Loucy (cell line): Measurements from ENCODE around the gene RPS6KA2.

Experiments used
- H2AFZ ChIP-seq: fragments of 200-600 bp; sonication (generic); 2 replicates; pipeline ENCODE4 v1.6.0; 2016; ENCODE audit warnings: antibody characterized with exemption, mild to moderate bottlenecking, low read length, moderate library complexity
- H3F3A ChIP-seq: fragments of 200-600 bp; 2 replicates; pipeline ENCODE4 v1.6.0; 2016; ENCODE audit warnings: antibody characterized with exemption, low read depth, mild to moderate bottlenecking
- H3K27me3 ChIP-seq: fragments of 200-600 bp; sonication (generic); 2 replicates; pipeline ENCODE4 v1.6.1; 2014; ENCODE audit warnings: low read length, mild to moderate bottlenecking; ENCODE audit not compliant: insufficient read depth, poor library complexity, severe bottlenecking
- H3K36me3 ChIP-seq: fragments of 200-600 bp; sonication (generic); 2 replicates; pipeline ENCODE4 v1.6.1; 2016; ENCODE audit warnings: low read length; ENCODE audit not compliant: insufficient read depth
- H3K4me1 ChIP-seq: fragments of 200-600 bp; sonication (generic); 2 replicates; pipeline ENCODE4 v1.5.1; 2014; ENCODE audit warnings: low read length, mild to moderate bottlenecking; ENCODE audit not compliant: insufficient read depth, poor library complexity, severe bottlenecking
- H3K4me2 ChIP-seq: fragments of 200-600 bp; sonication (generic); 2 replicates; pipeline ENCODE4 v1.6.0; 2014; ENCODE audit warnings: antibody characterized with exemption, low read length, low read depth, mild to moderate bottlenecking; ENCODE audit not compliant: poor library complexity, severe bottlenecking
- H3K4me3 ChIP-seq: fragments of 200-600 bp; sonication (generic); 2 replicates; pipeline ENCODE4 v1.5.1; 2014; ENCODE audit warnings: low read length, mild to moderate bottlenecking, mixed read lengths; ENCODE audit not compliant: poor library complexity, severe bottlenecking
- H3K79me2 ChIP-seq: fragments of 200-600 bp; sonication (generic); 2 replicates; pipeline ENCODE4 v1.6.1; 2014; ENCODE audit warnings: low read length; ENCODE audit not compliant: insufficient read depth
- H3K9ac ChIP-seq: fragments of 200-600 bp; sonication (generic); 2 replicates; pipeline ENCODE4 v1.6.0; 2014; ENCODE audit warnings: mild to moderate bottlenecking, low read depth, low read length, moderate library complexity; ENCODE audit not compliant: poor library complexity, severe bottlenecking
- H3K9me2 ChIP-seq: fragments of 200-600 bp; sonication (generic); replicated peaks from 2 replicates; pipeline ENCODE4 v1.6.1; 2016; ENCODE audit warnings: low read depth, low read length, mixed read lengths
- H3K9me3 ChIP-seq: fragments of 200-600 bp; sonication (generic); 2 replicates; pipeline ENCODE4 v1.6.1; 2014; ENCODE audit warnings: mild to moderate bottlenecking, antibody characterized with exemption, low read length, low read depth; ENCODE audit not compliant: insufficient read depth
- H4K20me1 ChIP-seq: fragments of 200-600 bp; sonication (generic); 2 replicates; pipeline ENCODE4 v1.6.0; 2014; ENCODE audit warnings: antibody characterized with exemption, low read length, mild to moderate bottlenecking; ENCODE audit not compliant: insufficient read depth, poor library complexity, severe bottlenecking
- CTCF ChIP-seq: fragments of 200-600 bp; sonication (generic); conservative IDR thresholded peaks from 2 replicates; pipeline ENCODE4 v1.5.1; 2014; ENCODE audit warnings: mild to moderate bottlenecking, antibody characterized with exemption, low read length
- EZH2phosphoT487 ChIP-seq: fragments of 200-600 bp; IDR thresholded peaks from 2 replicates; pipeline ENCODE4 v1.6.1; 2018; ENCODE audit warnings: antibody characterized with exemption, mild to moderate bottlenecking, moderate library complexity, borderline replicate concordance

The RPS6KA2 gene

DNA sequence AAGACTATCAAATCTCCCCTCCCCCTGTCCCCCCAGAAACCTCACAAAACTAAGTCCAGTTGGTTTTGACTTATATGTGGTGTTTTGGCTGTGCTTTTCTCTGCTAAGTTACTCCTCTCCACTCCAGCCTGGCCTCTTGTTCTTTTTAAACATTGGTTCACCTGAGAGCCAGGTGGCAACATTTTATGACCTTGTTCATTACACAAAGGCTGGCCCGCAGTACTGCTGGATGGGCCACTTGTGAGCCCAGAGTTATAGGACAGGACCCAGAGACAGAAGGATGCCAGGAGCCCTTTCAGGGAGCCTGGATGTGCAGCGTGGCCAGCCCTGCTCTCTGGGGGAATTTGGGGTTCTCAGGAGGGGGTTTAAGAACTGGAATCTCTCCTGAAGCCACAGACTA lies 130.6 kb downstream of the RPS6KA2 start:
- no peak overlapping the region for H3K9ac ChIP-seq
- no peaks in the 10 kb centered on the region for H3K9me2 ChIP-seq
- no peak overlapping the region for H3K4me3 ChIP-seq
- H3K4me2 ChIP-seq: no peak overlapping the region
- H3F3A ChIP-seq: no peaks in the 10 kb centered on the region
- TF ChIP-seq EZH2phosphoT487 (no peak), CTCF (no peak)
- H3K9me3 ChIP-seq: no peaks in the 10 kb centered on the region
- no peaks in the 10 kb centered on the region for H3K79me2 ChIP-seq
- no peak overlapping the region for H2AFZ ChIP-seq
- H4K20me1 ChIP-seq: no peaks in the 10 kb centered on the region
- H3K36me3 ChIP-seq: no peaks in the 10 kb centered on the region
- peaks cover 9% of the 10 kb centered on the region for H3K4me1 ChIP-seq
- no peaks in the 10 kb centered on the region for H3K27me3 ChIP-seq

- no peak overlapping the region for H3K4me2 ChIP-seq
- H2AFZ ChIP-seq: no peak overlapping the region
- H3K9me2 ChIP-seq: no peaks in the 10 kb centered on the region
- no peaks in the 10 kb centered on the region for H4K20me1 ChIP-seq
- H3F3A ChIP-seq: no peaks in the 10 kb centered on the region
- TF ChIP-seq EZH2phosphoT487: no peak
- no peak for TF ChIP-seq CTCF
- no peak overlapping the region for H3K9ac ChIP-seq
- H3K79me2 ChIP-seq: no peaks in the 10 kb centered on the region
- peaks cover 16% of the 10 kb centered on the region for H3K4me1 ChIP-seq
- no peaks in the 10 kb centered on the region for H3K36me3 ChIP-seq
- no peaks in the 10 kb centered on the region for H3K27me3 ChIP-seq
- no peaks in the 10 kb centered on the region for H3K9me3 ChIP-seq
- H3K4me3 ChIP-seq: no peak overlapping the region
Observed at GRCh38 chr6:166495487-166496314, 131.3 kb downstream of the RPS6KA2 start.

GRCh38 chr6:166494757-166495486 lies 132.1 kb downstream of the RPS6KA2 start:
- H2AFZ ChIP-seq: no peak overlapping the region
- no peaks in the 10 kb centered on the region for H3K36me3 ChIP-seq
- H4K20me1 ChIP-seq: no peaks in the 10 kb centered on the region
- H3K79me2 ChIP-seq: no peaks in the 10 kb centered on the region
- H3F3A ChIP-seq: no peaks in the 10 kb centered on the region
- no peak overlapping the region for H3K9ac ChIP-seq
- no peaks in the 10 kb centered on the region for H3K27me3 ChIP-seq
- no peak overlapping the region for H3K4me3 ChIP-seq
- TF ChIP-seq EZH2phosphoT487 (no peak), CTCF (no peak)
- no peaks in the 10 kb centered on the region for H3K9me2 ChIP-seq
- peaks cover 24% of the 10 kb centered on the region for H3K4me1 ChIP-seq
- H3K9me3 ChIP-seq: no peaks in the 10 kb centered on the region
- H3K4me2 ChIP-seq: no peak overlapping the region
